ENCODE results near the gene SARDH.

Gene SARDH

DNA sequence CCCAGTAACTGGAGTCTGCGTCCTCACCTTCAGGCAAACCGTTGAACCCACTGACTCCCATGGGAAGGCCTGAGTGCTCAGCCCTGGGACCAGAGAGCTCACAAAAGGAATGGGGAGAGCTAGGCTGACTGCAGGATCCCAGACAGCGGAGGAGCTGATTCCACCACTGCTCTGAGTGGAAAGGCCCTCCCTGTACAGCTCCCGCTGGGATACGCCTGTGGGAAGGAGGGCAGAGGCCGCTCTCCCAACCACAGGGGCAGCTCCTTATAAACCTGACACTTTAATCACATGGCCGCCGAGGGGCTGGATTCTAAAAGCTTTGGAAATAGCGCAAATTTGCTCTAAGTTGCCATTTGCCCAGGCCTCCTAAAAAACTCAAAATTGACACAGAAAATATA, 64.9 kb downstream of the SARDH start:
- no peak for FAIRE-seq

DNA sequence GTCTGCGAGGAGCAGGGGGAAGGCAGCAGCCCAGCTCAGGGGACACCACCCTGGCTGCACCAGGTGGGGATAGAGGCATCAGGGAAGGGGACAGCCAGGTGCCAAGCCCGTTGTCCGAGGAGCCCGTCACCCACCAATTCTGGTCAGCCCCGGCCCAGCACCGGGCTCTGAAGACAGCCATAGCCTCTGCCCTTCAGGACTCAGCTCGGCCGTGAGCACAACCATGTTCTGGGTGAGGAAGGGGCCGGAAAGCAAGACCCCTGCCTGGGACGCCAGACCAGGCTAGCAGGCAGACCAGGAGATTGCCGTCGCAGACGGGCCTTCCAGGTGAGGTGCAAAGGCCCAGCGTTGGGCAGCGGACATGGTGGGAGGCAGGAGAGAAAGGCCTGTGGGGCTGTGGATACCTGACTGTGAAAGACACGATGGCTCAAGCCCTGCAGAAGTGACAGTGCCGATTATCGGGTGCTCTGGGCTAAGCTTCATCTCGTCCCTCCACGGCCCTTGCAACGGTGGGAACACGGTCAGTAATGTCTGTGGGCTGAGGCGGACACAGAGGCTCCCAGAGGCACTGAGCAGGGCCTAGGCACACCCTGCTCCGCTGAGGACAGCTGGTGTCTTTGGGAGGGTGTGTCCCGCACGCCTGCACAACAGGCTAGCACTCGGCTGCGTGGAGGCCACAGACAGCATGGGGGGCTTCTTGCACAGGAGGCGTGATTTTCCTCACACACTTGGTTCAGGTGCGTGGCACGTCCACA, 65.5 kb downstream of the SARDH start:
- FAIRE-seq (no peak), DNase-seq (ENCODE audit: low spot score) (no peak)

More for the DNA sequence above, 64.9 kb downstream of the SARDH start:
- DNase-seq (ENCODE audit: low spot score) = no peak

DNA sequence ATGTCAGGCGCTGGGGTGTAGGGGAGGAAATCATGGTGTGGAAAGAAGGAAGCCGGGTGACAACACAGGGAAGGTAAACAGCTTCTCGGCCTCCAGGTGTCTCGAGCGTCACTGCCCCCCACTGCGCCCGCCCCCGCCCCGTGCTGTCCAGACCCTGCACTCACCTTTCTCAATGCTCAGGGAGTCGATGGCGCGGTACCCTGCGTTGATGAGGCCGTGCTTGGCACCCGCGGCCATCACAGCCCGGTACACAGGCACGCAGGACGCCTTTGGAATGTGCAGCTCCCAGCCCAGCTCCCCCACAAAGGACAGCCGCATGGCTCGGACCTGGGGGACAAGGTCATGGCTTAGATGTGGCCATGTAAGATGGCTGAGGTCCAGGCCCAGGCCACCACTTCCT, 66.8 kb downstream of the SARDH start:
- DNase-seq (ENCODE audit: low spot score) = no peak
- FAIRE-seq = no peak

DNA sequence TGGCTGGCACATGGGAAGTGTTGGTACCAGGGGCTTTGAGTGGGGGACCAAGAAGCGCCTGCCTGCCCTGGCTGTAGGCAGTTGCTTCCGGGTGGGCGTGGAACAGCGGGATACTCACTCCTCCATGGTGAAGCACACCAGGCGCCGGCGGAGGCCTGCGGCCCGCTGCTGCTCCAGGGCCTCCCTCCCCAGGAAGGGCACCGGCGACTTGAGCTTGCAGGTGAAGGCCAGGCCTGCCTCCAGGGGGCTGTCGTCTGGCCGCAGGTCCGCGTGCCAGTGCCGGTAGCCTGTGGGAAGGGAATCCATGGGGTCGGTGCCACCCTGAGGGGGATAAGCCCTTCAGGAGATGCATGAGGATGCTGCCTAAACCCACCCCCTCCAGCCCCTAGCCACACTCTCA, 67.7 kb downstream of the SARDH start:
- no peak for FAIRE-seq
- no peak for DNase-seq (ENCODE audit: low spot score)

DNA sequence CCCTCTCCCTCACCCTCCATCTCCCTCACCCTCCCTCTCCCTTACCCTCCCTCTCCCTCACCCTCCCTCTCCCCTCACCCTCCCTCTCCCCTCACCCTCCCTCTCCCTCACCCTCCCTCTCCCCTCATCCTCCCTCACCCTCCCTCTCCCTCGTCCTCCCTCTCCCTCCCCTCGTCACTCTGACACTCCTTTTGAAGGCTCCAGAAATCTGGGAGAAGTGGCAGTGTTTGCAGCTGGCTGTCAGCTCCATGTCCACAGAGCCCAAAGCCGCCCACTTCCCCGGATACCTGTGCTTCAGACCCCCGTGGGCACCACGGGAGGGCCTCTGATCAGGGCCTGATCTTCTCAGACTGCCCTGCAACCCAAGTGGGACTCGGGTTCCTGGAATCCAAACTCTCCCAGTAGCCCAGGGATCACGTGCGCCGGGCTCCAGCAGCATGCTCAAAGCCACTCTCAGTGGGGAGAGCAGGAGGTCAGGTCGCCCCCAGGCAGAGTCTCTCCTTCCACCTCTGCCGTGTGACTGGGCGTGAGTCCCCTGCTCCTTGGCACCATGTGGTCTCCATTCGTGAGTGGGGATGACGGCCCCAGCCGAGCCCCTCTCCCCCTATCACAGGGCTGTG, 68.9 kb downstream of the SARDH start:
- no peak for FAIRE-seq
- no peak for DNase-seq (ENCODE audit: low spot score)

DNA sequence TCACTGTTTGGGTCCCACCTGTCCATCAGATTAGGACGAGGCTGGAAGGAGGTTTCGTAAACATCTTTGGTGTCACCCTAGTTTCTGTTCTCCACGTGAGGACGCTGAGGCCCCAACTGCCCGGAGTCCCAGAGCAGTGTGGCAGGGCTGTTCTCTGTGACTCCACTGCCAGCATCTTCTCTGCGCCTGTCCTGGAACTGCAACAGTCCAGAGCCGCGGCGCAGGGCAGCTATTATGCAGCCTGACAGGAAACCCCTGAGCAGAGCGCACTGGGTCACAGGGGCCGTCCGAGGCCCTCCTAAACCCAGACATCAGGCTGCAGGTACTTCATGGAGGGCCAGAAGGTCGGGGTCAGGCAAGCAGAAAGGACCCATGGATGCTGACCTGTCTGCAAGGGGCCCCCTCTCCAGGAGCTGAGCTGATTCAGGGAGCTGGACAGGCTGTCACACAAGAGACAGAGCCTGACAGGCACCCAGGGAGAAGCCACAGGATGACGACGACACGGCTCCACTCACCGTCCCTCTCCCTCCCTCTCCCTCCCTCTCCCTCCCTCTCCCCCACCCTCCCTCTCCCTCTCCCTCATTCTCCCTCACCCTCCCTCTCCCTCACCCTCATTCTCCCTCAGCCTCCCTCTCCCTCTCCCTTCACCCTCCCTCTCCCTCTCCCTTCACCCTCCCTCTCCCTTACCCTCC, 70.2 kb downstream of the SARDH start:
- FAIRE-seq (peak; percentile 69), DNase-seq (ENCODE audit: low spot score) (peak; percentile 21)

DNA sequence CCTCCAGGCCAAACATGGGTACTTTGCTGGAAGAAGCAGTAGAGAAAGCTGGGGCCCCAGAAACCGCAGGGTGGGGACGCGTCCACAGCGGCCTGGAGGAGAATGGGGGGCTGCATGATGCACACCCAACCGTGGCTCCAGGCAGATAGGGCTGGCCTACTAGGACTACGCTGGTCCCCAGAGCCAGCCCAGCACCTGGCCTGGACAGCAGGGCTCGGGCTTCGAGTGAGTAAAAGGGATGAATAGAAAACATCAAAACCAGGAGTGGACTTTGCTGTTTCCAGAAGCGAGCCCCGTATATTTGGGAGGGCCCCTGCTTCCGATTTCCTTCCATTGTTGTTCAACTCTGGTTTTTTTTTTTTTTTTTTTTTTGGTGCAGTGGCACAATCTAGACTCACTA, 71.3 kb downstream of the SARDH start:
- no peak for DNase-seq (ENCODE audit: low spot score)
- no peak for FAIRE-seq

DNA sequence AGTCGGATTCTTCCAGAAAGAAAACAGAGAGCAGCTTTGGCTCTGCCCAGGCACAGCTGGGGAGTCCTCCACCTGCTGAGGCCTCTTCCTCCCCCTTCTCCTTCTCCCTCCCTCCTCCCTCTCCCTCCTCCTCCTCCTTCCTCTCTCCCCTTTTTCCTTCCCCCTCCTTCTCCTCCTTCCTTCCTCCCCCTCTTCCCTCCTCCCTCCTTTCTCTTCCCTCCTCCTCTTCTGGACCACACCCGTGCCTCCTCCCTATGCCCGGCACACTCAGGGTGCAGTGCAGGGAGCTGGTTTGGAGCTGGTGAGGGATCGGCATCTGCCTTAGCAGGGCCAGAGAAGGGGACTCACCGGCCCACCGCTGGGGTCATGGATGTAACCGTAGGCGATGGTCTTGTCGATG, 71.8 kb downstream of the SARDH start:
- no peak for FAIRE-seq
- DNase-seq (ENCODE audit: low spot score) = no peak

DNA sequence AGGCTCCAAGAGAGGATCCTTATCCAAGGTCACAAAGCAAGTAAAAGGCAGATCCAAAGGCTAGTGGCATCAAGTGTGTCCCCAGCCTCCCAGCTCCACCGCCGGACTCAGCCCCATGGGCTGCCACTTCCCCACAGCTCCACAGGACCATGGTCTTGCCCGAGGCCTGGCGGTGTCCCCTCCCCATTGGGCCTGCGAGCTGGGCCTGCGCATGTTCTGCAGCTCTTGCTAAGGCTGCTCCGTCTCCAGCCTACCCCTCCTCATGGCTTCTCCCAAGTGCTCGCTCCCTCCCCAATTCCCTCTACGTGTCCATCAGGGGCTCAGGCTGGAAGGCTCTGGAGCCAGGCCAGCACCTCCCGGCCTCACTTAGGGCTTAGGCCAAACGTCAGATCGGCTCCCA, 72.6 kb downstream of the SARDH start:
- DNase-seq (ENCODE audit: low spot score) = no peak
- no peak for FAIRE-seq

DNA sequence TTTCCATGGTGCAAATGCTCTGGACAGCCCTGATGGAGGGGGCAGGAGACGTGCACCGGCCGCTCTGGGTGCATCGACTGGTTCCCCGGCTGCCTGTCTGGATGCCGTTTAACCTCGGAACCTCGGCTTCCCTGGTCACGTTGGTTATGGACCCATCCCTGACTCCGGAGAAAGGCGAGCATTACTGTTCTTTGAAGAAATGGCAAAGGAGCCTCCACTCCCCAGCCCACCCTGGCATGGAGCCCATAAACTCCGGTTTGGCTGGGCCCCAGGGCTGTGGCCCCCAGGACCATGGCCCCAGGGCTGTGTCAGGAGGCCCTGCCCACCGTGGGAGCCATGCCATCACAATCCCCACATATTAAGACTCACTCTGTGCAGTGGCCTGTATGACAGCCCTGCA, 73.1 kb downstream of the SARDH start:
- no peak for FAIRE-seq
- no peak for DNase-seq (ENCODE audit: low spot score)

DNA sequence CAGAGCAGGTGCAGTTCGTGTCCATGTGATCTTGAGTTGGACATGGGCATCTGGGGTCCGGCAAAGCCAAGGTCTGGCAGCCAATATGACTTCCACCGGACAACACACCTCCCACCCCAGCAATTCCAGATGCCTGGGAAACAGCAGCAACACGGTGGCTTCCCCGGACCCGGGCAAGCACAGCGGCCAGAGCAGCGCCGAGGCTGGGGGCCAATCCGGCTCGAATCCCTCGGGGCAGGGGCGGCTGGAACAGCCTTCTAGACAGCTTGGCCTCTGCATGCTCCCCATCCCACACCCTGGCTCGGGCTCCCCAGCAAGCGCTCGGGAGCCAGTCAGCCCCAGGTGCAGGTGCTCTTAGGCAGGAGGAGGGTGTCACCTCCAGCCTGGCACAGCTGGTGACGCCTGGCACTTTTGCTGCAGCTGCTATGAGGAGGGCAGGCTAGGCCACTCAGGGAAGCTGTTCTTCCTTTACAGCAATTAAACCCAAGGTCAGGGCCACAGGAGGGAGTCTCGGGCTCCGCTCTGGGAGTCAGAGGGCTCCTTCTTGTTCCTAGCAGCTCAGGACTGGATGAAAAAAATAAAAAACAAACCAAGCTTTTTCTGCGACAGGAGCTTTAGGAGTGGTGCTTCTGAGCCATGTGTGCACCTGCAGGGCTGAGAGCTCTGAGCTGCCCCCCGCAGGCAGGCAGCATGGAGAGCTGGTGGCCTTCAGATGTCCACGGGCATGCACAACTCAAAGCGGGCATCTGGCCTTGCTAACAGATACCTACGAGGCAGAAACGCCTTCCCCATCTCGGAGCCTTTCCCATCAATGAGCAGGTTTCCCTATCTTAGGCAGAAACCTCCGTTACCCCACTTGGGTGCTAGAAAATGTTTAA, 73.7 kb downstream of the SARDH start:
- no peak for FAIRE-seq
- no peak for DNase-seq (ENCODE audit: low spot score)

DNA sequence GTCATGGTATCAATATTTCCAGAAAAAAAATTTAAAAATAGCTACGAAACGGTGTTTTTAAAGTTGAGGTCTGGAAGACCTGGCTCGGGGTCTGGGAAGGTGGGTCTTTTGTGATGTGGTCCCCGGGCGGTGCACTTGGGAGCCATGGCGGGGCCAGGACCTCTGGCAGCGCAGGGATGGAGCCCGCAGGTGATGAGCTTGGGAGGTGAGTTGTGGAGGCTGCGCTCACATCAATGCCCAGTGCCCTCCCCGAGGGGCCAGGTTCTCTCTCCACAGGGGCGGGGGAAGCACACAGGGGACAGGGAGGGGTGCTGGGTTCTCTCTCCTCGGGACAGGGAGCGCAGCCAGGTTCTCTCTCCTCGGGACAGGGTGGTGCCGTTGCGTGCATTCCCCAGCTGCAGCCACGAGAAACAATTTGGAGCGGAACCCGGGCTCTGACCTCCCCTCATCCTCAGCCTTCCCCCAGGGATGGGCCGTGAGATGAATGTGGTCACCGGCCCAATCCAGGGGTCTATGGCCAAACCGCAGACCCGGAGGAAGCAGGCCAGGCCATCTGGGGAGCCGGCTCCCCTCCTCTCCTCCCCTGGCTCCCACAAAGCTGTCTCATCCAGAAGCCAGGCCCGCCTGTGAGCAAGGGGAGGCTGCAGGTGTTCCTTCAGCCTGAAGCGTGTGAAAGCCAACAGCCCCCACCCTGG, 76.2 kb downstream of the SARDH start:
- DNase-seq (ENCODE audit: low spot score) (no peak), FAIRE-seq (no peak)

DNA sequence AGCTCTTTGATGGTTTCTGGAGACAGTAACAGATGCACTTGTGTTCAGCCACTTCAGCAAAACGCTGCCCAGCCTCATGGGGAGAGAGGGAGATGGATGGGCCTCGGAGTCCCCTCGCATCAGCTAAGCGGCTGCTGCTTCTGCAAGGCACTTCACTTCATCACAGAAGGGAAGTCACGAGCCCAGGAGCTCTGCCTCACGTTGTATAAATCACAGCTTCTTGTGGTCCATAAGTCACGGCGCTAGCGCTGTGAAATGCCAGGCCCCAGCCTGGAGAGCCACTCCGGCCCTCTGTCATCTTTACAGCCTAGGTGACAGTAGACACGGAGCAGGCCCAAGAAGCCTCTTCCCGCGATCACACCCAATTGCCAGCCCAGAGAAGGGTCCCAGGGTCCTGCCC, 78.6 kb downstream of the SARDH start:
- FAIRE-seq (no peak), DNase-seq (ENCODE audit: low spot score) (no peak)

DNA sequence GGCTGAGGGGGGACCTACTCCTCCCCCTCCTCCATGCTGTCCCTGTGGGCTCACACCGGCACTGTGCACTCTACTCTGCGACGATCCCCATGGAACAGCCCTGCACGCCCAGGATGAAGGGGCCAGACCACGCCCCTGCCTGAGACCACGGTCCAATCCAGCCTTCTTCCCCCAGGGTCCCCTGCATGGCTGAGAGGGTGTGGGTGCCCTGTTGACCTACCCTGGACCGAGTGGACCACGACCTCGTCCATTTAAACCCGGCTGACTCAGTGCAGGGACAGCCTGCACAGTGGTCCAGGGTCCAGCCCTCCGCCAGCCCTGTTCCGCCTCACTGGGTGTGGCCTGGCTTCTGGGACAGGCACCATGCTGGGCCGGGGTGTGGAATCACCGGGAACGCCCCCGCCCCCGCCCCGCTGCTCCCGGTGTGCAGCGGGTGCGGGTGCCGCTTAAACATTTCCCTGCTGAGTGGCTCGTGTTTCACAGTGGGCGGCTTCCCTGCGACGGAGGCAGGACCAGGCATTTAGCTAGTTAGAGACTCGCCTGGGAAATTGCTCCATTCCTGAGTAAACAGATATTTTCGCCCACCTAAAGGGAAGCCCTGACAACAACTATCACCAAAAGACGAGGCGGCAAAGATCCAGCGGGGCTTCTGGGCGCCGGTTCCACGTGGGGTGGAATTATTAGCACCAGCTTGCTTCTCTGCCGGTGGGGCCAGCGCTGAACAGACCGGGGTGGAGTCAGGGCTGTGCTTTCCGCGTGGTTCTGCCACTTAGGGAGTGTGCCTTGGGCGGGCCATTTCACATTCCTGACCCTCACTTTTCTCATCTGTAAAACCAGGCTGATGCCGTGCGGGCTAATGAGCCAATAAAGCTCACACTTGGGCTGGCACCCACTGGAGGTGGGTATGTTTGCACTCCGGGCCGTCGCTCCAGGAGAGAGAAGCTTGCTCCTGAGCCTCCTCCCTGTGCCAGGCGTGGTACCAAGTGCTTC, 79.4 kb downstream of the SARDH start:
- FAIRE-seq = peak; percentile 32
- DNase-seq (ENCODE audit: low spot score) = peak; percentile 64

DNA sequence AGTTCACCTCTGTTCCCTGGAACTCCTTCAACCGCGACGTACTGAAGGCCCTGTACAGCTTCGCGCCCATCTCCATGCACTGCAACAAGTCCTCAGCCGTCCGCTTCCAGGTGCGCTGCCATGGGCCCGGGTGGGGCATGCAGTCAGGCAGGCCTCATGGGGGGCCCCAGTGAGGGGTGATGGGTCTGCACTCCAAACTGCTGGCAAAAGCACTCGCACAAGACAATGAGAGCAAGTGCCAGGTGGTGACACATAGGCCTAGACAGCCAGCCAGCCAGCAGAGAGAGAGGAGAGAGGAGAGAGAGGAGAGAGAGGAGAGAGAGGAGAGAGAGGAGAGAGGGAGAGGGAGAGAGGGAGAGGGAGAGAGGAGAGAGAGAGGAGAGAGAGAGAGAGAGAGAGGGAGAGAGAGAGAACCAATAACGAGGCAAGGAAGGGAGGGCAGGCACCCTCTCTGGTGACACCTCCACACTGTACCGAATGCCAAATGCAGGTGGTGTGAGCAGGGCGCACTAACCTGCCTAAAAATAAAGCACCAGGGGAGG, 81.0 kb downstream of the SARDH start:
- DNase-seq (ENCODE audit: low spot score) (no peak), FAIRE-seq (no peak)

DNA sequence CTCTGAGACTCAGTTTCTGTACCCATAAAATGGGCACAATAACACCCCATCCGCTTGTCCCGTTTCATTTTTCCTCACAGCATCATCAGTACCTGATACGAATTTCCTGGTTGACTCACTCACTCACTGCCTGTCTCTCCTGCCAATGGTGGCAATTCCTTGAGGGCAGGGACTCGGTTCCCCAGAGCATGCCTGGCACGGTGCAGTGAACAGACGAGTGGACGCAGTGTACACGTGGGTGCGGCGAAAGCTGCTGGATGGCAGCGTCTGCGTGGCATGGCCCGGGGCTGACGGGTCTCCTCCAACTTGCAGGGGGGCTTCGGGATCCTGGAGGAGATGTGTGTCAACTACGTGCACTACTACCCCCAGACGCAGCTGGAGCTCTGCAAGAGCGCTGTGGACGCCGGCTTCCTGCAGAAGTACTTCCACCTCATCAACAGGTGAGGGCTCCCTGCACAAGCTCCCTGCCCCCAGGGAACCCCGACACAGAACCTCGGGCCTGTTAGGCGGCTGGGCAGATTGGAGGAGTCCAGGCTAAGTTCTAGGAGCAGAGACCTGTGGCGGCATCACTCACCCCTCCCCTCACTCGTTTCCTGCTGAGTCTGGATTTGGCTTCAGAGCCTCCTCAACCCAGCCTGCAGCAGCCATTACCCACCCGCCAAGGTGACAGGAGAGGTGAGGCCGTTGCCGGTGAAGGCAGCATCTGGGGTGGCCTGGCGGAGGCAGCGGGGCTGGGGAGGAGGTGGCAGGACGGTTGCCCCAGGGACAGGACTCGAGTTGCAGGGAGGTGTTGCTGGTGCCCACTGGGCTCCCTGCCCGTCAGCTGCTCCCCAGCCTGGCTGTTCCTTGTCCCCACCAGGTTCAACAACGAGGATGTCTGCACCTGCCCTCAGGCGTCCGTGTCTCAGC, 81.7 kb downstream of the SARDH start:
- no peak for DNase-seq (ENCODE audit: low spot score)

DNA sequence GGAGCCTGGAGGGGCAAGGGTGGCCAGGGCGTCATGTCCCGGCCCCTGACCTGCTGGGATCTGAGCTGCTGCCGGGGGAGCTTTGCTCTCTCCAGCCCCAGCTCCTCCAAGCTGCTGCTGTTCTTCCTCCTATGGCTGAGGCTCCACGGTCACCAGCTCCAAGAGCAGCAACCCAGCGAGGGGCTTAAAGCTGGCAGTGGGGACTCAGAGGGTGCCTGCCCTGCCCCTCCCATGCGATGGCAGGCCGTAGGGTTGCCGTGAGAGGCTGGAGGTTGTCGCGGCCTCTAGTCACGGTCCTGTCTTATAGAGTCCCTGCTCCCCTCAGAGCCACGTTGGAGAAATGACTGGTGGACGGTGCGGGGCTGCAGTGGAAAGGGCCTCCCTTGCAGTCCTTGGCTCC, 82.5 kb downstream of the SARDH start:
- DNase-seq (ENCODE audit: low spot score) (no peak), FAIRE-seq (no peak)

More for the DNA sequence above, 81.7 kb downstream of the SARDH start:
- no peak for FAIRE-seq
